SU-DHL-6 (cell line): ENCODE measurements around the gene KREMEN1.

Experiments used
- EZH2phosphoT487 ChIP-seq: fragments of 200-600 bp; sonication (generic), shearing (Covaris generic); conservative IDR thresholded peaks from 2 replicates; pipeline ENCODE4 v1.6.1; 2018; ENCODE audit warnings: mild to moderate bottlenecking, antibody characterized with exemption, low read length, moderate library complexity, mixed read lengths
- TF ChIP-seq, protein P1 (sequence below): fragments of 200-600 bp; sonication (generic); IDR thresholded peaks from one replicate; pipeline ENCODE4 v1.5.1; 2017; ENCODE audit warnings: antibody characterized with exemption, mild to moderate bottlenecking, low read length, moderate library complexity; ENCODE audit not compliant: insufficient read depth, poor library complexity, severe bottlenecking

DNA sequence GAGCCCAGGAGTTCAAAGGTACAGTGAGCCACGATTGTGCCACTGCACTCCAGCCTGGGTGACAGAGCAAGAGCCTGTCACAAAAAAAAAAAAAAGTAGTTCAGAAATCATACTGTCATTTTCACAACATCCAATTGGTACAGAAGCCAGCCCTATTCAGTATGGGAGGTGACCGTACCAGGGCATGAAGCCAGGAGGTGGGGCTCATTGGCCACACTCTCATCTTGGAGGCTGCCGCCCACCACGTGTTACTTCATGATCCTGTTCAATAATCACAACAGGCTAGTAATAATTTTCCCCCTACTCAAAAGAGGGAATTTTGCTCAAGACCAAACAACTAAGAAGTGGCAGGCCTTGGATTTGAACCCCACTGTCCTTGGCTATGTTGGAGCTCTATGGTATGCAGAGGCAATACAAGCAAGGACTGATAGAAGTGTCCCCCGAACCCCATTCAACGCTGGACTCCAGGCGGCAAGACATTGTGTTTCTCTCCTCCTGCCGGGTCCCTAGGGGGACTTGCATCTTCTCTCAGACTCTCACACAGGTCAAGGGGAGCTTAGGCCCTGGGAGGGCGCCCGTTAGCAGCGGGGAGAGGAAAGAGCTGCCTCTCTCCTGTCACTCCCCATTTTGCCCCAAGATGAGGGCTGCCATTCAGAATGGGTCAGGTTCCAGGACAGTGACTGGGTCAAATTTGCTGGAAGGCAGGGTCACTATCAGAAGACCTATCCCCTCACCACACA, 92.7 kb downstream of the KREMEN1 start:
- TF ChIP-seq, protein P1, sequence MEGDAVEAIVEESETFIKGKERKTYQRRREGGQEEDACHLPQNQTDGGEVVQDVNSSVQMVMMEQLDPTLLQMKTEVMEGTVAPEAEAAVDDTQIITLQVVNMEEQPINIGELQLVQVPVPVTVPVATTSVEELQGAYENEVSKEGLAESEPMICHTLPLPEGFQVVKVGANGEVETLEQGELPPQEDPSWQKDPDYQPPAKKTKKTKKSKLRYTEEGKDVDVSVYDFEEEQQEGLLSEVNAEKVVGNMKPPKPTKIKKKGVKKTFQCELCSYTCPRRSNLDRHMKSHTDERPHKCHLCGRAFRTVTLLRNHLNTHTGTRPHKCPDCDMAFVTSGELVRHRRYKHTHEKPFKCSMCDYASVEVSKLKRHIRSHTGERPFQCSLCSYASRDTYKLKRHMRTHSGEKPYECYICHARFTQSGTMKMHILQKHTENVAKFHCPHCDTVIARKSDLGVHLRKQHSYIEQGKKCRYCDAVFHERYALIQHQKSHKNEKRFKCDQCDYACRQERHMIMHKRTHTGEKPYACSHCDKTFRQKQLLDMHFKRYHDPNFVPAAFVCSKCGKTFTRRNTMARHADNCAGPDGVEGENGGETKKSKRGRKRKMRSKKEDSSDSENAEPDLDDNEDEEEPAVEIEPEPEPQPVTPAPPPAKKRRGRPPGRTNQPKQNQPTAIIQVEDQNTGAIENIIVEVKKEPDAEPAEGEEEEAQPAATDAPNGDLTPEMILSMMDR, result no peak
- TF ChIP-seq EZH2phosphoT487, result no peak
